ENCODE data around the gene LAPTM5. TPM values are rescaled to one million over a fixed set of nuclear protein-coding genes. Genes with fewer than 3 reads are reported as not detected.

LAPTM5 gene
- total and polyA plus RNA-seq, 4 donors: 18.0 to 46.2 (median 28.1) TPM

GRCh38 chr1:30753118-30753517, 4.5 kb downstream of the LAPTM5 start:
- Histone ChIP-seq H3K4me1 (ENCODE audit: control insufficient read depth in 4 of 4, insufficient read depth in 4 of 4, low read length in 3 of 4) (peaks cover 0 to 3% (median 0%) of the 10 kb centered on the region in 4 donors), H3K36me3 (ENCODE audit: control insufficient read depth in 4 of 4, insufficient read depth in 3 of 4, low read depth in 1 of 4, low read length in 3 of 4) (no peaks in the 10 kb centered on the region), H3K27me3 (ENCODE audit: control insufficient read depth in 4 of 4, insufficient read depth in 4 of 4, low read length in 3 of 4) (no peaks in the 10 kb centered on the region), H3K27ac (ENCODE audit: low read depth in 1 of 2, low read length in 2 of 2) (no peak overlapping the region), H3K4me3 (ENCODE audit: low read depth in 1 of 3, low read length in 3 of 3) (no peak overlapping the region), H3K9ac (ENCODE audit: low read depth in 1 of 2, low read length in 2 of 2) (no peak overlapping the region), H3K9me3 (ENCODE audit: control insufficient read depth in 4 of 4, low read length in 3 of 4) (no peaks in the 10 kb centered on the region)
- WGBS: 81% methylated on average over 3 of the region's 3 CpGs
- DNase-seq (ENCODE audit: low spot score): no peak
- TF ChIP-seq NR2F2 (IDR thresholded peaks at IDR 0.05): no peak
- no peak for TF ChIP-seq YY1 (IDR thresholded peaks at IDR 0.05)

- no peaks in the 10 kb centered on the region for H3K9me3 ChIP-seq (ENCODE audit: control insufficient read depth in 4 of 4, low read length in 3 of 4)
- no peaks in the 10 kb centered on the region for H3K36me3 ChIP-seq (ENCODE audit: control insufficient read depth in 4 of 4, insufficient read depth in 3 of 4, low read depth in 1 of 4, low read length in 3 of 4)
- TF ChIP-seq SP1 (IDR thresholded peaks at IDR 0.05) (no peak), YY1 (IDR thresholded peaks at IDR 0.05) (no peak), REST (IDR thresholded peaks at IDR 0.05) (no peak), GABPA (IDR thresholded peaks at IDR 0.05 in 1 of 2, conservative IDR thresholded peaks at IDR 0.05 in 1 of 2) (no peak), EGR1 (IDR thresholded peaks at IDR 0.05; ENCODE audit: low read depth in 2 of 2) (no peak), MAX (IDR thresholded peaks at IDR 0.05) (no peak)
- no peaks in the 10 kb centered on the region for H3K27me3 ChIP-seq (ENCODE audit: control insufficient read depth in 4 of 4, insufficient read depth in 4 of 4, low read length in 3 of 4)
- no peak for DNase-seq (ENCODE audit: low spot score)
- no peak overlapping the region for H3K4me3 ChIP-seq (ENCODE audit: low read depth in 1 of 3, low read length in 3 of 3)
- H3K4me1 ChIP-seq (ENCODE audit: control insufficient read depth in 4 of 4, insufficient read depth in 4 of 4, low read length in 3 of 4): peaks cover 0 to 1% (median 0%) of the 10 kb centered on the region in 4 donors
- no peak overlapping the region for H3K27ac ChIP-seq (ENCODE audit: low read depth in 1 of 2, low read length in 2 of 2)
- WGBS: 87% methylated on average over 9 of the region's 9 CpGs
- H3K9ac ChIP-seq (ENCODE audit: low read depth in 1 of 2, low read length in 2 of 2): no peak overlapping the region
Observed at GRCh38 chr1:30752651-30752908, 5.0 kb downstream of the LAPTM5 start.

- Histone ChIP-seq H3K9ac (ENCODE audit: low read depth in 1 of 2, low read length in 2 of 2) (no peak overlapping the region), H3K27me3 (ENCODE audit: control insufficient read depth in 4 of 4, insufficient read depth in 4 of 4, low read length in 3 of 4) (no peaks in the 10 kb centered on the region), H3K27ac (ENCODE audit: low read depth in 1 of 2, low read length in 2 of 2) (no peak overlapping the region), H3K36me3 (ENCODE audit: control insufficient read depth in 4 of 4, insufficient read depth in 3 of 4, low read depth in 1 of 4, low read length in 3 of 4) (no peaks in the 10 kb centered on the region), H3K4me1 (ENCODE audit: control insufficient read depth in 4 of 4, insufficient read depth in 4 of 4, low read length in 3 of 4) (peaks cover 0 to 3% (median under 1%) of the 10 kb centered on the region in 4 donors), H3K9me3 (ENCODE audit: control insufficient read depth in 4 of 4, low read length in 3 of 4) (no peaks in the 10 kb centered on the region), H3K4me3 (ENCODE audit: low read depth in 1 of 3, low read length in 3 of 3) (no peak overlapping the region)
- WGBS: 88% methylated on average over 8 of the region's 8 CpGs
- no peak for DNase-seq (ENCODE audit: low spot score)
- TF ChIP-seq FOXA2 (IDR thresholded peaks at IDR 0.05) (no peak), FOXA1 (IDR thresholded peaks at IDR 0.05) (no peak), REST (IDR thresholded peaks at IDR 0.05) (no peak), GABPA (IDR thresholded peaks at IDR 0.05 in 1 of 2, conservative IDR thresholded peaks at IDR 0.05 in 1 of 2) (no peak), RXRA (IDR thresholded peaks at IDR 0.05) (no peak), HNF4G (IDR thresholded peaks at IDR 0.05) (no peak), ATF3 (IDR thresholded peaks at IDR 0.05) (no peak), NR2F2 (IDR thresholded peaks at IDR 0.05) (no peak), TAF1 (conservative IDR thresholded peaks at IDR 0.05) (no peak), RAD21 (IDR thresholded peaks at IDR 0.05) (no peak), CTCF (IDR thresholded peaks at IDR 0.05; ENCODE audit: low read depth, low read length, missing input control) (no peak), YY1 (IDR thresholded peaks at IDR 0.05) (no peak), JUND (IDR thresholded peaks at IDR 0.05) (no peak), MAX (IDR thresholded peaks at IDR 0.05) (no peak), SP1 (IDR thresholded peaks at IDR 0.05) (no peak), HNF4A (conservative IDR thresholded peaks at IDR 0.05) (no peak)
Observed at GRCh38 chr1:30751830-30752650, 5.5 kb downstream of the LAPTM5 start.
